ENCODE results near the gene SCEL.

GRCh38 chr13:77497835-77498234 is 37.7 kb upstream of the SCEL start:
- no peak for TF ChIP-seq HDGF (IDR thresholded peaks at IDR 0.05; ENCODE audit: borderline replicate concordance)
- TF ChIP-seq FOXM1 (IDR thresholded peaks at IDR 0.05; ENCODE audit: borderline replicate concordance) = no peak
- no peak for TF ChIP-seq SUZ12 (IDR thresholded peaks at IDR 0.05)
- TF ChIP-seq FOXK2 (IDR thresholded peaks at IDR 0.05) = no peak
